Fibroblast of pulmonary artery (primary cell): ENCODE results near the gene MAST4.

Experiments used
- DNase-seq: peaks from one replicate; pipeline ENCODE4 v3.0.0-alpha.2; 2010; ENCODE audit warnings: low read depth
- H3K4me3 ChIP-seq: replicated peaks from 2 replicates; pipeline ENCODE4 v1.5.1; 2011; ENCODE audit warnings: low read depth, mild to moderate bottlenecking, control low read depth, low read length, moderate library complexity
- CTCF ChIP-seq: IDR thresholded peaks from 2 replicates; pipeline ENCODE4 v1.5.1; 2011; ENCODE audit warnings: mild to moderate bottlenecking, control low read depth, low read length, inconsistent platforms; ENCODE audit errors: missing control alignments

MAST4 gene

GRCh38 chr5:67204821-67205220 is 608.6 kb downstream of the MAST4 start:
- TF ChIP-seq CTCF = no peak
- DNase-seq = no peak
- H3K4me3 ChIP-seq = no peak overlapping the region

DNA sequence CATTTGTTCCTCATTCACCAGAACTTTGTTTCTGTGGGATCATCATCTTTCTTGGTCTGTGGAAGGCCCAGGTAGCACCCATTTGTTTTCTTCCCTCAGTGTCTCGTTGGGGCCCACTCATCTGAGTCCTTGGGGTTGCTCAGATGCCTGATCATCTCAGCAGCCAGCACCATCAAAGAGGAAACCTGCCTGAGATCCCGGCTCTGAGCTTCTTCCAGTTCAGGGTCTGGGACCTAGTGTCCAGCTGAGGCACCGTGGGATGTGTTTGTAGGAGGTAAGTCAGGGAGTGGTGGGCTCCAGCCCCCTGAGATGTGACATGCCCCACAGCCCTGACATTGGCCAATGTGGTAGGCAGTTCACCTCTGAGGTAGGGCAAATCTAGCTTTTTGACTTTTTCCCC is 609.8 kb downstream of the MAST4 start:
- no peak for DNase-seq
- no peak overlapping the region for H3K4me3 ChIP-seq
- TF ChIP-seq CTCF = no peak

GRCh38 chr5:67206461-67206860 is 610.3 kb downstream of the MAST4 start:
- DNase-seq = no peak
- no peak overlapping the region for H3K4me3 ChIP-seq
- TF ChIP-seq CTCF = no peak

DNA sequence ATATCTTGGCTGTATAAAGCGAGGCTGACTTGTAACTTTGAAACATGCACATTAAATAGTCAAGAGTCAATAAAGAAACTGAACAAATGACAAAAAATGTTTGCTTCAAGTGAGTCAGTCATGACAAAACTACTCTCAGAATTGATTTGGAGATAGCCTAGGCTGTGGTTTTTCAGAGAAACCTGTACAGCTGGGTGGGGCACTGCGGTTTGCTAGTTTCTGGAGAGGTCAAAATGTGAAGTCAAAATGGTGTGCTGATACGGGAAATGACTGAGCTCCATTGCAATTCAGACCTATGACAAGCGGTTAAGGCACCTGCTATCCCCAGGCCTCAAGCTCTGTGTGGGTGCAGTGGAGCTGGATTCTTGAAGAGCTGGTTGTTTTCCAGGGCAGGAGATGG is 610.7 kb downstream of the MAST4 start:
- TF ChIP-seq CTCF = no peak
- H3K4me3 ChIP-seq = no peak overlapping the region
- peak; percentile 15 for DNase-seq

DNA sequence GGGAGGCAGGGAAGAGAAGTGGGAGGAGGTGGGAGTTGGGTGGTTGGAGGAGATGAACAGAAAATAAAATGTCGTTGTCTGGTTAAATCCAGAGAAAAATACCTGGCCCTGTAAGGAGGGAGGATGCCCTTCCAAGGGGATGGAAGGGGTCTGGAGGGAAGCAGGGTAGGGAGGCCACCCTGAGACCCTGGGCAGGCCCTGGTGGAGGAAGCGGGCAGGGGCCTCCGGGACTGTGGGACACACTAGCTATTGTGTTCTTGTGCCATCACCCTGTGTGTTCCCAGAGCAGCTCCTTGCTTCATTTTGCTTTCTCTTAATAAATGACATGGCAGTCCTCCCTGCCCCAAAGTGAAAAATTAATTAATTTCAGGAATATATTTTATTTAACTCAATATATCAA is 612.2 kb downstream of the MAST4 start:
- H3K4me3 ChIP-seq = no peak overlapping the region
- no peak for TF ChIP-seq CTCF
- DNase-seq = no peak

- no peak overlapping the region for H3K4me3 ChIP-seq
- TF ChIP-seq CTCF = peak; percentile 71
- peak; percentile 87 for DNase-seq
These were observed 613.1 kb downstream of the MAST4 start for GRCh38 chr5:67209141-67209771.

- H3K4me3 ChIP-seq = no peak overlapping the region
- no peak for TF ChIP-seq CTCF
- peak; percentile 77 for DNase-seq
These were observed 615.7 kb downstream of the MAST4 start for GRCh38 chr5:67211926-67212325.
